Measurements from ENCODE around the gene EDIL3. TPM values are rescaled to one million over a fixed set of nuclear protein-coding genes. Genes with fewer than 3 reads are reported as not detected.

EDIL3 gene
- total and polyA plus RNA-seq, 2 of the 13 experiments (the other 11 are each of a cell fraction or from before 2014, with no cell fraction given): 0.01 TPM; not detected in 1

GRCh38 chr5:84118551-84118950 is 266.1 kb downstream of the EDIL3 start (continued):
- TF ChIP-seq BCLAF1 (IDR thresholded peaks at IDR 0.05): no peak
- no peak for TF ChIP-seq FUBP1 (CRISPR knock-in tag; IDR thresholded peaks at IDR 0.05; ENCODE audit: borderline replicate concordance)
- TF ChIP-seq NR2F2 (IDR thresholded peaks at IDR 0.05; ENCODE audit: borderline replicate concordance, low read depth): no peak
- TF ChIP-seq ZBTB21 (CRISPR knock-in tag; IDR thresholded peaks at IDR 0.05): no peak
- TF ChIP-seq SP1 (IDR thresholded peaks at IDR 0.05): no peak
- no peak for TF ChIP-seq SP1 (CRISPR knock-in tag; IDR thresholded peaks at IDR 0.05)
- no peak for TF ChIP-seq TBL1XR1 (IDR thresholded peaks at IDR 0.05; ENCODE audit: borderline replicate concordance, low read length, partially characterized antibody)
- no peak for TF ChIP-seq ZNF362 (CRISPR knock-in tag; IDR thresholded peaks at IDR 0.05; ENCODE audit: borderline replicate concordance)

All from HepG2 (cell line).